ENCODE data around the gene ZEB1.
"Not testable (repeated sequence)": the region's sequence is repeated elsewhere in the genome, so short reads cannot be mapped to it uniquely, and the experiment has no call there.

The ZEB1 gene

GRCh38 chr10:31427334-31427733 lies 108.3 kb downstream of the ZEB1 start:
- DNase-seq = not testable (repeated sequence)

GRCh38 chr10:31428499-31428898 lies 109.5 kb downstream of the ZEB1 start:
- not testable (repeated sequence) for DNase-seq

DNA sequence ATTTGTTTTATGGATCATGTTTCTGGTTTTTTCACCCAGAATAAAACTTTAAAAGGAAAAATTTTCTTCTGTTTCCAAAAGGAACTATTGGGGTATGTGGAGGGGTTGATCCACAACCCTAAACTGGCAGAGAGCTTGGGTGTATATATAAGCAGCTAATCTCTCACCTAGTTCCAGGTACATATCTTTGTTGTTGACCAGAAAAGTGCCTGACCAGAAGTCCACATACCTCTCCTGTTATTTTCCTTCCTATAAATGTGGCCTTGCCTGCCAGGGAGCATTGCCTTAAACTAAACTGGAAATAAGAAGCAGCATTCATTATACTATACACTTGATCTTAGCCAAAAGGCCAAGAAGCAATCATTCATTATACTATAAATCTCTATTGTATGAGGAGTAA lies 112.0 kb downstream of the ZEB1 start:
- no peak for DNase-seq

DNA sequence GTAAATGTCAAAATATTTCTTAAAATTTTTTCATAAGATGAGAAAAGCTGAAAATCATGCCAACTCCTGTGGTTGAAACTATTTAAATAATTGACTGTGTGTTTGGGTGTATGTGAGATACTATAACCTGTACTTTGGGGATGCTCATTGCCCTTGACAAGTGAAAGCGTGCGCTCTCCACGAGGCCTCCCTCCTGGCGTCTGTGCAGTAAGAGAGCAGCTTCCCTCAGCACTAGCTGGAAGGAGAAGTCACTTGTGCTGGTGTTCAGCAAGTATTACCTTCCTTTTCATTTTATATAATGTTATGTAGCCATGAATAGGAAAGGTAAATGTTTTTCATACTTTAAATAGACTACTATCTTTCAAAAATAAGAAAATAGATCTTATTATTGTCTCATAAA lies 118.9 kb downstream of the ZEB1 start:
- no peak for DNase-seq

- no peak for DNase-seq
These were observed 132.8 kb downstream of the ZEB1 start for GRCh38 chr10:31451766-31452165.

GRCh38 chr10:31456468-31456867 lies 137.5 kb downstream of the ZEB1 start:
- DNase-seq = no peak

DNA sequence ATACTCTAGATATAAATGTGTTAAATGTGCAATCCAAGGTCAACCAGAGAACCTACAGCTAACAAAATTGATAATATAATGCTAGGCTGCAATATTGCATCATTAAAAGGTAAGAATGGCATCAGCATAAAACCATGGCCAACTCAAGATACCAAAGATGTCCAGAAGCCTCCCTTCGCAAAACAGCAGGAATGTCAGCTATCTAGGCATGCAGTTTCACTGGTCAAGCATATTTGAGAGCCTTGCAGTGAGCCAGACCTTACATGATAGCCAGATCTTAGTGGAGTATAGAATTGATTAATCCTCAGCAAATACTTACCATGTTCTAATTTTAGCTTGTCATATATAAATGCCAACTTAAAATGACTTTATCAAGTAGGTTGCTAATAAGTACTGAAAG lies 138.8 kb downstream of the ZEB1 start:
- no peak for DNase-seq

- DNase-seq = no peak
These were observed 140.0 kb downstream of the ZEB1 start for GRCh38 chr10:31458974-31459373.

DNA sequence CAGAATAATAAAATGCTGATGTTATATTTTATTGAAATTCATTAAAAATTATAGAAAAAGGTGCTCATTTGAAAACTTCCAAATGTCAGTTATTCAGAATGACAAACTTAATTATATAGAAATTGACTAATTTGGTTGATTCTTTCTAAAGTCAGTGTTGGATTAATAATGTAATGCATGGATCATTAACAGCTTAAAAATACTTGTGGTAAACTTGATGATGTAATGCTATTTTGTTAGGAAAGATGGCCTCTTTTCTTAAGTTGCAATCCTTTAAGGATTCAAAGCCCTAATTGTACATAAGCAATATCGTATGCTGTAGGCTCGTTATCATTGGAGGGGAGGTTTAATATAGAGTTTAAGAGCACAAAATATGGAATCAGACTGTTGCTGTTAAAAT lies 141.2 kb downstream of the ZEB1 start:
- DNase-seq = no peak

DNA sequence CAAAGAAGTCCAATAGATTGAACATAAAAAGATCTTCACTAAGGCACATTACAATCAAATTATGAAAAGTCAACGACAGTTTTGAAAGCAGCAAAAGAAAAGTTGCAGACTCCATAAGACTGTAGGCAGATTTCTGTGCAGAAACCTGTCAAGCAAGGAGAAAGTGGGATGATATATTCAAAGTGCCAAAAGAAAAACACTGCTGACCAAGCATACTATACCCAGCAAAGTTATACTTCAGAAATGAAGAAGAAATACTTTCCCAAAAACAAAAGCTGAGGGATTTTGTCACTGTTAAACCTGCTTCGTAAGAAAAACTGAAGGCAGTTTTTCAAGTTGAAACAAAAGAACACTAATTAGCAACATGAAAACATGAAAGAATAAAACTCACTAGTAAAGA lies 145.5 kb downstream of the ZEB1 start:
- no peak for DNase-seq

DNA sequence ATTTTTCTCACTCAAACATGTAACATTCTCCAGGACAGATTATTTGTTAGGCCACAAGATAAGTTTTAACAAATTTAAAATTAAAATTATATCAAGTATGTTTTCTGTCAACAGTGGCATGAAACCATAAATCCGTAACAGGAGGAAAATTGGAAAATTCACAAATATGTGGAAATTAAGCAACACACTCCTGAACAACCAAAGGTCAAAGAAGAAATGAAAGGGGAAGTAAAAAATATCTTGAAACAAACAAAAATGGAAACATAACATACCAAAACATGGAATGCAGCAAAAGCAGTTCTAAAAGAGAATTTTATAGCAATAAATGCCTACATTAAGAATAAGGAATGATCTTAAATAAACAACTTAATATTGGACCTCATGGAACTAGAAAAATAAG lies 147.3 kb downstream of the ZEB1 start:
- DNase-seq = no peak

GRCh38 chr10:31467791-31468535 lies 148.9 kb downstream of the ZEB1 start:
- DNase-seq = no peak

- DNase-seq = no peak
These were observed 149.5 kb downstream of the ZEB1 start for GRCh38 chr10:31468536-31468859.

- DNase-seq = no peak
These were observed 156.5 kb downstream of the ZEB1 start for GRCh38 chr10:31475519-31475918.

- no peak for DNase-seq
These were observed 157.1 kb downstream of the ZEB1 start for GRCh38 chr10:31476088-31476487.

DNA sequence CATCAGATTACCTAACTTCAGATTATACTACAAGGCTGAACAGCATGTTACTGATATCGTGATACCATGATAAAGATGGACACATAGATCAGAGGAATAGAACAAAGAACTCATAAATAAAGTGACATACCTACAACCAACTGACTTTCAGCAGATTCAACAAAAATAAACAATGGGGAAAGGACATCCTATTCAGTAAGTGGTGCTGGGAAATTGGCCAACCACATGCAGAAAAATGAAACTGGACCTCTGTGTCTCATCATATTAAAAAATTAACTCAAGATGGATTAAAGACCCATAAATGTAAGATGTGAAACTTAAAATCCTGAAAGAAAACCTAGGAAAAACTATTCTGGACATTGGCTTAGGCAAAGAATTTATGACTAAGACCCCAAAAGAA lies 158.6 kb downstream of the ZEB1 start:
- no peak for DNase-seq

DNA sequence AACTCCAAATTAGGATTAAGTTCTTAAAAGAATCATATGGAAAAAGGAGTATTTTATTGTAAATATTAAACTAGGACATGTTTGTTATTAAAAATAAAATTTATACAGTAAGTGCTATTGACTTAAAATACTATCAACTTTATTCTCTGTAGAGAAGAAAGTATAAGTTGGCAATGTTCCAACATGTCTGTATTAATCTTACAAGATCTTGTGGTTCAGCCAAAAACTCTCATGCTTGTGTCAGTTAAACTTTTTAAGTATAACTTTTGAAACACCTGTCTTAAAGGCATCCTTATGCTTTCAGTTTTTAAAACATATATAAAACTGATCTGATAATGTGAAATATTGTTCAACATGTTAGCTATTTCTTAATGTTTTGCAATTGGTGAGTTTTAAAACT lies 160.7 kb downstream of the ZEB1 start:
- no peak for DNase-seq

DNA sequence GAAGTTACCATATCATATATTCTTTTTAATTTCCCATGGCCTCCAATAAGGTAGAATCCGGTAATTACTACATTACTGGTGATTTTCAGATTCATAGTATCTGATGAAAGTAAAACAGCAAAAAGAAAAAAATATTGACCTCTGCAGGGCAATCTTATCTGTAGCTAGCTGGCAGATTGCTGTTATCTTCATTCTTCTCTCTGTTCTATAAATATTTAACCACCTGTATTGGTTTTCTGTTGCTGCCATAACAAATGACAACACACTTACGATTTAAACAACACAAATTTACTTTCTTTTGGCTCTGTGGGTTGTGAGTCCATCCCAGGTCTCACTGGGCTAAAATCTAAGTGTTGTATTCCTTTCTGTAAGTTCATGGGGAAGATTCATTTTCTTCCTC lies 164.5 kb downstream of the ZEB1 start:
- no peak for DNase-seq

GRCh38 chr10:31484431-31485135 lies 165.6 kb downstream of the ZEB1 start:
- DNase-seq = no peak

GRCh38 chr10:31490858-31491504 lies 172.0 kb downstream of the ZEB1 start:
- no peak for DNase-seq

GRCh38 chr10:31507427-31507826 lies 188.4 kb downstream of the ZEB1 start:
- no peak for DNase-seq

GRCh38 chr10:31508234-31508633 lies 189.2 kb downstream of the ZEB1 start:
- DNase-seq = no peak

DNA sequence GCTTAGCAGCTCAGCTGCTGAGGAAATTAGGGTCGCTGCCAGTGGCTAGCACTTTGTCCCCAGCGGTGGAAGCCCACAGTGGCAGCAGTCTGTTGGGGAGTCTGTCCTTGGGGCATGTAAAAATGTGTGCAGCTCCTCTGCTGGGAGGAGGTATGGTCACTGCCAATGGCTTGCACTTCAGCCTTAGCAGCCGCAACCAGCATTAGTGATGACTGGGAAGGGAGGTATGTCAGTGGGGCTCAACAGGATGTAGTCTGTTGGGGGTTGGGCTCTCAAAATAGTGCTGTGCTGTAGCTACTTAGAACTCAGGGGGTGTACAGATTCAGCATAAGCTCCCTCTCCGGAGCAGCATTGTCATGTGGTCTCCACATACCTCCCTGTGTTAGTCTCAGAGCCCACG lies 189.9 kb downstream of the ZEB1 start:
- DNase-seq = no peak

- no peak for DNase-seq
These were observed 191.0 kb downstream of the ZEB1 start for GRCh38 chr10:31509989-31510388.

All from activated CD4-positive, CD25-positive, alpha-beta regulatory T cell (primary cell).